ENCODE measurements around the gene CDCA7L. TPM values are rescaled to one million over a fixed set of nuclear protein-coding genes. Genes with fewer than 3 reads are reported as not detected.
A peak's percentile ranks its signal among the peaks of the same experiment; 100 is the strongest.

Gene CDCA7L
- total RNA-seq (2014; rRNA removed; shearing (Covaris generic); ENCODE audit: low replicate concordance) = 94.0 and 118 TPM in 2 replicates

GRCh38 chr7:21945454-21946221 is at the start of gene CDCA7L:
Gene CDCA7L, minus strand, starts transcription at chr7:21945899. Its CDS starts 95 bp downstream, at chr7:21945804.
- no peaks in the 10 kb centered on the region for H3K9me3 ChIP-seq
- H3K36me3 ChIP-seq = peaks cover 11% of the 10 kb centered on the region
- peak; percentile 91 for DNase-seq
- H3K4me3 ChIP-seq = peak within 1 kb of the TSS; percentile 92
- no peaks in the 10 kb centered on the region for H3K27me3 ChIP-seq

- Histone ChIP-seq H3K4me3 (no peak overlapping the region), H3K27me3 (no peaks in the 10 kb centered on the region), H3K36me3 (no peaks in the 10 kb centered on the region), H3K9me3 (no peaks in the 10 kb centered on the region)
- no peak for DNase-seq
Measured at GRCh38 chr7:21986096-21986495, 40.4 kb upstream of the CDCA7L start.

- DNase-seq = no peak
- Histone ChIP-seq H3K27me3 (no peaks in the 10 kb centered on the region), H3K36me3 (no peaks in the 10 kb centered on the region), H3K9me3 (no peaks in the 10 kb centered on the region), H3K4me3 (no peak overlapping the region)
Measured at GRCh38 chr7:21984042-21984441, 38.3 kb upstream of the CDCA7L start.

GRCh38 chr7:21983056-21983455 is 37.4 kb upstream of the CDCA7L start:
- H3K4me3 ChIP-seq = no peak overlapping the region

GRCh38 chr7:21981524-21981923 is 35.8 kb upstream of the CDCA7L start:
- Histone ChIP-seq H3K4me3 (no peak overlapping the region), H3K9me3 (no peaks in the 10 kb centered on the region), H3K27me3 (no peaks in the 10 kb centered on the region), H3K36me3 (no peaks in the 10 kb centered on the region)
- DNase-seq = no peak

More at GRCh38 chr7:21983056-21983455, 37.4 kb upstream of the CDCA7L start:
- no peaks in the 10 kb centered on the region for H3K9me3 ChIP-seq
- no peaks in the 10 kb centered on the region for H3K27me3 ChIP-seq
- no peaks in the 10 kb centered on the region for H3K36me3 ChIP-seq
- no peak for DNase-seq

- Histone ChIP-seq H3K4me3 (no peak overlapping the region), H3K27me3 (no peaks in the 10 kb centered on the region), H3K36me3 (no peaks in the 10 kb centered on the region), H3K9me3 (no peaks in the 10 kb centered on the region)
- DNase-seq = no peak
Measured at GRCh38 chr7:21980926-21981500, 35.3 kb upstream of the CDCA7L start.

- DNase-seq = no peak
- no peaks in the 10 kb centered on the region for H3K27me3 ChIP-seq
- no peaks in the 10 kb centered on the region for H3K36me3 ChIP-seq
- no peak overlapping the region for H3K4me3 ChIP-seq
- no peaks in the 10 kb centered on the region for H3K9me3 ChIP-seq
Measured at GRCh38 chr7:21972397-21972784, 26.7 kb upstream of the CDCA7L start.

GRCh38 chr7:21971780-21972396 is 26.2 kb upstream of the CDCA7L start:
- DNase-seq = no peak
- Histone ChIP-seq H3K4me3 (no peak overlapping the region), H3K9me3 (no peaks in the 10 kb centered on the region), H3K36me3 (no peaks in the 10 kb centered on the region), H3K27me3 (no peaks in the 10 kb centered on the region)

GRCh38 chr7:21969822-21970221 is 24.1 kb upstream of the CDCA7L start:
- Histone ChIP-seq H3K36me3 (no peaks in the 10 kb centered on the region), H3K9me3 (no peaks in the 10 kb centered on the region), H3K27me3 (no peaks in the 10 kb centered on the region), H3K4me3 (no peak overlapping the region)
- no peak for DNase-seq

GRCh38 chr7:21967598-21968003 is 21.9 kb upstream of the CDCA7L start:
- no peaks in the 10 kb centered on the region for H3K36me3 ChIP-seq
- DNase-seq = no peak

GRCh38 chr7:21966271-21966670 is 20.6 kb upstream of the CDCA7L start:
- no peaks in the 10 kb centered on the region for H3K9me3 ChIP-seq
- H3K4me3 ChIP-seq = no peak overlapping the region
- no peak for DNase-seq
- H3K27me3 ChIP-seq = no peaks in the 10 kb centered on the region
- H3K36me3 ChIP-seq = no peaks in the 10 kb centered on the region

More at GRCh38 chr7:21967598-21968003, 21.9 kb upstream of the CDCA7L start:
- Histone ChIP-seq H3K9me3 (no peaks in the 10 kb centered on the region), H3K27me3 (no peaks in the 10 kb centered on the region), H3K4me3 (no peak overlapping the region)

- DNase-seq = no peak
- no peak overlapping the region for H3K4me3 ChIP-seq
- no peaks in the 10 kb centered on the region for H3K9me3 ChIP-seq
- H3K36me3 ChIP-seq = no peaks in the 10 kb centered on the region
- H3K27me3 ChIP-seq = no peaks in the 10 kb centered on the region
Measured at GRCh38 chr7:21965291-21965690, 19.6 kb upstream of the CDCA7L start.

- H3K36me3 ChIP-seq = no peaks in the 10 kb centered on the region
Measured at GRCh38 chr7:21962677-21963076, 17.0 kb upstream of the CDCA7L start.

GRCh38 chr7:21960922-21961321 is 15.2 kb upstream of the CDCA7L start:
- Histone ChIP-seq H3K36me3 (no peaks in the 10 kb centered on the region), H3K4me3 (no peak overlapping the region), H3K27me3 (no peaks in the 10 kb centered on the region), H3K9me3 (no peaks in the 10 kb centered on the region)
- DNase-seq = peak; percentile 60

More at GRCh38 chr7:21962677-21963076, 17.0 kb upstream of the CDCA7L start:
- no peak for DNase-seq
- no peak overlapping the region for H3K4me3 ChIP-seq
- no peaks in the 10 kb centered on the region for H3K9me3 ChIP-seq
- no peaks in the 10 kb centered on the region for H3K27me3 ChIP-seq

GRCh38 chr7:21959387-21959776 is 13.7 kb upstream of the CDCA7L start:
- no peaks in the 10 kb centered on the region for H3K9me3 ChIP-seq
- no peak overlapping the region for H3K4me3 ChIP-seq
- no peak for DNase-seq
- H3K27me3 ChIP-seq = no peaks in the 10 kb centered on the region
- H3K36me3 ChIP-seq = no peaks in the 10 kb centered on the region

- H3K27me3 ChIP-seq = no peaks in the 10 kb centered on the region; the same call in 1 of the 2 replicates
Measured at GRCh38 chr7:21953781-21954180, 8.1 kb upstream of the CDCA7L start.

GRCh38 chr7:21948887-21949540 is 3.3 kb upstream of the CDCA7L start:
- Histone ChIP-seq H3K9me3 (no peaks in the 10 kb centered on the region), H3K36me3 (no peaks in the 10 kb centered on the region), H3K27me3 (no peaks in the 10 kb centered on the region; the same call in 1 of the 2 replicates), H3K4me3 (no peak overlapping the region)
- no peak for DNase-seq

More at GRCh38 chr7:21953781-21954180, 8.1 kb upstream of the CDCA7L start:
- no peak for DNase-seq
- Histone ChIP-seq H3K9me3 (no peaks in the 10 kb centered on the region), H3K36me3 (no peaks in the 10 kb centered on the region), H3K4me3 (no peak overlapping the region)
